Measurements from ENCODE around the gene NT5C2.

GRCh38 chr10:103188853-103189252 is 4.2 kb downstream of the NT5C2 start:
- no peak for TF ChIP-seq CTCF (IDR thresholded peaks at IDR 0.05 in 4 of 5, conservative IDR thresholded peaks at IDR 0.05 in 1 of 5)
- no peak for TF ChIP-seq POLR2A (IDR thresholded peaks at IDR 0.05)
